HCT116 (cell line): ENCODE data around the gene CDH5. TPM values are rescaled to one million over a fixed set of nuclear protein-coding genes. Genes with fewer than 3 reads are reported as not detected.

Experiments
- ATAC-seq: fragments of 200-7000 bp; cut with Tn5 transposase; 2 replicates; pipeline ENCODE4 v1.9.1; 2020; ENCODE audit warnings: mild to moderate bottlenecking, moderate library complexity
- BruUV-seq: library from RNA; stranded (reverse); fragments of 400-500 nt; replicated peaks from 2 replicates; lab custom pipeline; 2021; lab: Mats Ljungman, UMichigan
- CTCF ChIA-PET: fragments of 300-600 bp; sonication (Branson Sonifier 250); formaldehyde crosslinking; loops from one replicate; lab custom pipeline; 2021; ENCODE audit warnings: antibody characterized with exemption; lab: Charles Lee
- POLR2A ChIA-PET: fragments of 300-600, 350-600 bp; sonication (Branson Sonifier 250); formaldehyde crosslinking; loops from one replicate; lab custom pipeline; 2021; ENCODE audit warnings: antibody characterized with exemption; lab: Charles Lee
- RAD21 ChIA-PET, 2 experiments: fragments of 300-600 bp; sonication (Branson Sonifier 250); formaldehyde crosslinking; loops; one replicate each; lab custom pipeline; 2023; ENCODE audit warnings: low total read pairs in 2 of 2; ENCODE audit not compliant: uncharacterized antibody in 2 of 2, unreplicated experiment in 2 of 2, low non-redundant PET in 1 of 2; lab: Charles Lee
- DNase-seq: peaks from one replicate; pipeline ENCODE4 v3.0.0-alpha.2; 2010; ENCODE audit warnings: low read depth, low spot score
- H2AFZ ChIP-seq: fragments of 200-600 bp; shearing (Covaris generic), sonication (generic); 2 replicates; pipeline ENCODE4 v1.6.1; 2017; ENCODE audit warnings: low read depth, mixed run types, mixed read lengths, antibody characterized with exemption, low read length; ENCODE audit not compliant: poor library complexity, severe bottlenecking
- H3K27ac ChIP-seq: 2 replicates; pipeline ENCODE4 v1.5.1; 2012; ENCODE audit warnings: low read depth, low read length
- H3K27me3 ChIP-seq: fragments of 200-600 bp; sonication (generic); 2 replicates; pipeline ENCODE4 v1.6.1; 2016; ENCODE audit warnings: mixed run types, low read length, mixed read lengths; ENCODE audit not compliant: insufficient read depth
- H3K36me3 ChIP-seq, 2 experiments: fragments of 200-500 bp in 1 of 2; fragments of 200-600 bp in 1 of 2; sonication (Bioruptor generic) in 1 of 2; sonication (generic) in 1 of 2; 2 replicates each; pipeline versions ENCODE4 v1.5.1 to v1.6.1; 2014 to 2016; ENCODE audit warnings: low read length in 2 of 2, inconsistent platforms in 1 of 2, mixed read lengths in 1 of 2, mixed run types in 1 of 2; ENCODE audit not compliant: insufficient read depth in 2 of 2, control insufficient read depth in 1 of 2
- H3K4me1 ChIP-seq, 2 experiments: fragments of 200-600 bp in 1 of 2; sonication (generic) in 1 of 2; 2 replicates each; pipeline versions ENCODE4 v1.5.1 to v1.6.1; 2012 to 2017; ENCODE audit warnings: low read length in 2 of 2, inconsistent platforms in 1 of 2, mild to moderate bottlenecking in 1 of 2, mixed read lengths in 1 of 2, mixed run types in 1 of 2, moderate library complexity in 1 of 2; ENCODE audit not compliant: insufficient read depth in 2 of 2, control insufficient read depth in 1 of 2
- H3K4me2 ChIP-seq: fragments of 200-600 bp; sonication (generic); 2 replicates; pipeline ENCODE4 v1.6.1; 2017; ENCODE audit warnings: mixed run types, low read length, mixed read lengths
- H3K4me3 ChIP-seq, 2 experiments: fragments of 200-600 bp in 1 of 2; sonication (generic) in 1 of 2; replicated peaks in 1 of 2; 2 replicates each; pipeline ENCODE4 v1.5.1; 2011 to 2016; ENCODE audit warnings: low read length in 2 of 2, control low read depth in 1 of 2, low read depth in 1 of 2, mild to moderate bottlenecking in 1 of 2, mixed read lengths in 1 of 2, mixed run types in 1 of 2
- H3K79me2 ChIP-seq: fragments of 200-600 bp; sonication (generic); 2 replicates; pipeline ENCODE4 v1.6.1; 2017; ENCODE audit warnings: mild to moderate bottlenecking, mixed run types, low read length, moderate library complexity, mixed read lengths; ENCODE audit not compliant: insufficient read depth
- H3K9ac ChIP-seq: fragments of 200-600 bp; sonication (generic); 2 replicates; pipeline ENCODE4 v1.6.1; 2016; ENCODE audit warnings: low read length, mixed read lengths
- H3K9me2 ChIP-seq: fragments of 200-600 bp; sonication (generic), shearing (Covaris generic); 2 replicates; pipeline ENCODE4 v1.6.1; 2017; ENCODE audit warnings: mixed run types, mild to moderate bottlenecking, moderate library complexity; ENCODE audit not compliant: insufficient read depth
- H3K9me3 ChIP-seq, 2 experiments: fragments of 200-500 bp in 1 of 2; fragments of 200-600 bp in 1 of 2; sonication (Bioruptor generic) in 1 of 2; sonication (generic) in 1 of 2; 2 replicates each; pipeline ENCODE4 v1.6.1; 2014 to 2017; ENCODE audit warnings: low read length in 2 of 2, mixed read lengths in 2 of 2, inconsistent platforms in 1 of 2, low read depth in 1 of 2, mild to moderate bottlenecking in 1 of 2, mixed run types in 1 of 2, moderate library complexity in 1 of 2; ENCODE audit not compliant: control insufficient read depth in 1 of 2, insufficient read depth in 1 of 2
- H4K20me1 ChIP-seq: fragments of 200-600 bp; sonication (generic), shearing (Covaris generic); 2 replicates; pipeline ENCODE4 v1.6.1; 2017; ENCODE audit warnings: mixed run types, mild to moderate bottlenecking, moderate library complexity; ENCODE audit not compliant: insufficient read depth
- ATF3 ChIP-seq: IDR thresholded peaks from 2 replicates; pipeline ENCODE4 v1.6.1; 2012
- CBX3 ChIP-seq: IDR thresholded peaks from 2 replicates; pipeline ENCODE4 v1.6.1; 2012; ENCODE audit warnings: low read depth
- CEBPB ChIP-seq: IDR thresholded peaks from 2 replicates; pipeline ENCODE4 v1.6.1; 2012; ENCODE audit warnings: low read depth
- EGR1 ChIP-seq: IDR thresholded peaks from 2 replicates; pipeline ENCODE4 v1.6.1; 2012; ENCODE audit warnings: low read depth
- FOSL1 ChIP-seq: IDR thresholded peaks from 2 replicates; pipeline ENCODE4 v1.6.1; 2012; ENCODE audit warnings: low read depth
- JUND ChIP-seq: IDR thresholded peaks from 2 replicates; pipeline ENCODE4 v1.6.1; 2012
- RAD21 ChIP-seq: IDR thresholded peaks from 2 replicates; pipeline ENCODE4 v1.6.1; 2012; ENCODE audit warnings: low read depth, mild to moderate bottlenecking
- REST ChIP-seq: IDR thresholded peaks from 2 replicates; pipeline ENCODE4 v1.6.1; 2012; ENCODE audit warnings: low read depth
- SIN3A ChIP-seq: IDR thresholded peaks from 2 replicates; pipeline ENCODE4 v1.6.1; 2012; ENCODE audit warnings: low read depth
- SP1 ChIP-seq: IDR thresholded peaks from 2 replicates; pipeline ENCODE4 v1.6.1; 2012; ENCODE audit warnings: low read depth
- SRF ChIP-seq: IDR thresholded peaks from 2 replicates; pipeline ENCODE4 v1.6.1; 2012; ENCODE audit warnings: low read depth
- TCF7L2 ChIP-seq: IDR thresholded peaks from 2 replicates; pipeline ENCODE4 v1.7.0; 2011; ENCODE audit warnings: borderline replicate concordance, inconsistent platforms; ENCODE audit not compliant: insufficient read depth, insufficient read length; ENCODE audit errors: extremely low read depth
- YY1 ChIP-seq: IDR thresholded peaks from 2 replicates; pipeline ENCODE4 v1.6.1; 2011; ENCODE audit warnings: low read length, low read depth, moderate library complexity, mild to moderate bottlenecking; ENCODE audit not compliant: insufficient replicate concordance; ENCODE audit errors: extremely low read depth
- ZFX ChIP-seq: fragments of 450-650 bp; IDR thresholded peaks from 2 replicates; pipeline ENCODE4 v1.6.1; 2017
- ZNF274 ChIP-seq: fragments of 200-500 bp; sonication (Bioruptor generic); IDR thresholded peaks from 2 replicates; pipeline ENCODE4 v1.6.1; 2014; ENCODE audit warnings: mild to moderate bottlenecking, low read depth, low read length, inconsistent platforms
- intact Hi-C: fragments of 100-400 bp; cut with micrococcal nuclease; formaldehyde crosslinking; loops from 2 replicates; pipeline ENCODE4 v1.10.0; 2022
- total RNA-seq: library from RNA; stranded (reverse); gene quantifications from one replicate; pipeline ENCODE4 v1.2.1, GENCODE V29; 2021; ENCODE audit not compliant: unreplicated experiment

Gene CDH5
- total RNA-seq, 1 experiment from 2014 or later: 0.15 TPM

GRCh38 chr16:66364117-66364958 is 2.2 kb upstream of the CDH5 start:
- no peak overlapping the region for H3K27ac ChIP-seq
- no peak overlapping the region for H3K4me2 ChIP-seq
- CTCF ChIA-PET: no interaction called here
- BruUV-seq: no TSS peak
- DNase-seq: no peak
- intact Hi-C loops: no loop called here
- H3K4me1 ChIP-seq: peaks cover 3 to 22% of the 10 kb centered on the region in 2 experiments
- no peaks in the 10 kb centered on the region for H3K9me2 ChIP-seq
- H3K9me3 ChIP-seq: no peaks in the 10 kb centered on the region
- TF ChIP-seq CEBPB: no peak
- TF ChIP-seq ZNF274: no peak
- no peak for TF ChIP-seq TCF7L2
- TF ChIP-seq REST: no peak
- no peak for TF ChIP-seq ATF3
- TF ChIP-seq SP1: no peak
- TF ChIP-seq EGR1: no peak
- TF ChIP-seq JUND: no peak
- TF ChIP-seq ZFX: no peak
- no peak for TF ChIP-seq SIN3A
- TF ChIP-seq FOSL1: no peak
- TF ChIP-seq YY1: no peak
- no peak for TF ChIP-seq RAD21
- TF ChIP-seq CBX3: no peak
- TF ChIP-seq SRF: no peak
- TF ChIP-seq, all 23 proteins: peak for 0
- no peak overlapping the region for H2AFZ ChIP-seq
- H3K36me3 ChIP-seq: no peaks in the 10 kb centered on the region
- H4K20me1 ChIP-seq: no peaks in the 10 kb centered on the region
- H3K9ac ChIP-seq: no peak overlapping the region
- RAD21 ChIA-PET: no interaction called here
- peaks cover 12% of the 10 kb centered on the region; the same call in 1 of the 2 replicates for H3K27me3 ChIP-seq
- no peak for ATAC-seq
- no peak overlapping the region for H3K4me3 ChIP-seq
- POLR2A ChIA-PET: interaction anchor here (0.7 kb wide), 1 partner anchor 69 kb away, joined by 4 read pairs; no protein-coding TSS in a partner anchor
- H3K79me2 ChIP-seq: no peaks in the 10 kb centered on the region
